Measurements from ENCODE around the gene NFIB. TPM values are rescaled to one million over a fixed set of nuclear protein-coding genes. Genes with fewer than 3 reads are reported as not detected.

NFIB gene
- total and polyA plus RNA-seq, 5 donors = 22.5 to 143 (median 134) TPM

DNA sequence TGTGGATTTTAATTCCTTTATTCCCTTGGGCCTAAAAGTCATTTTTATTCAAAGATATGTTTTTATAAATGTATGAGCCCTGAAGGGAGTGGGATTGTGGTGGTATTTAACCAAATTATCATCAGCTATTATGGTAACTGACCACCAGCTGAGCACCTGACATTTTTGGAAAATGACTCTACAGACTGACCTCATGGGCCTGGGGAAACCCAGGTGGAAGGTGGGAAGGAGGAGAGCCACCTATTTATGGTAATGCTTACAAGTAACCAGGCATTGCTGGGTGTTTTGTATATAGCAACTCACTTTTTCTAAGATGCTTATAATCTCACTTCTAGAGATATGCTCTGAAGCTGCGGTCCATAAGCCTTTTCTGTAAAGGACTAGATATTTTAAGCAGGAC is 22.3 kb upstream of the NFIB start:
- no peak overlapping the region for H3K4me3 ChIP-seq (ENCODE audit: low read length)
- DNase-seq (no peak), ATAC-seq (no peak)
- no peaks in the 10 kb centered on the region for H3K27me3 ChIP-seq (ENCODE audit: control insufficient read depth, insufficient read depth)
- H3K9me3 ChIP-seq (ENCODE audit: control insufficient read depth, low read length) = no peaks in the 10 kb centered on the region
- WGBS = 98% methylated on average over 1 of the region's 1 CpG
- H3K27ac ChIP-seq (ENCODE audit: low read length) = no peak overlapping the region
- intact Hi-C loops (cut with DNase I) = no loop called here
- H3K4me1 ChIP-seq (ENCODE audit: control insufficient read depth, insufficient read depth, low read length) = peaks cover 4% of the 10 kb centered on the region

DNA sequence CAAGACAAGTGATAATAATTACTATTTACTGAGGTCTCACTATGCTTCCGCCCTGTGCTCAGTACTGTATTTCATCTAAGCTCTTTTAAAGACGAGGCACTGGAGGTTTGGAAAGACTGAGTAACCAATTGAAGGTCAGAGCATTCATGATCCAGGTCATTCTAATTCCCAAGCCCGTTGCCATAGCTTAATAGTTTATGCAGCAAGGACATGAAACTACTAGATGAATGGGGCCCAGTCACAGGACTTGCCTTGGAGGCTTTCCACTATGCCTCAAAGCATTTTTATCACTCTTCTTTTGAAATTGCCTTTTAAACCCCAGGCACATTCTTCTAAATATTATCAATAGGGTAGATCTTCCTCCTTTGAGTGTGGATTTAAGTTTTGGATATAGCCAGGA is 17.2 kb upstream of the NFIB start:
- Histone ChIP-seq H3K4me1 (ENCODE audit: control insufficient read depth, insufficient read depth, low read length) (no peaks in the 10 kb centered on the region), H3K27ac (ENCODE audit: low read length) (no peak overlapping the region), H3K9me3 (ENCODE audit: control insufficient read depth, low read length) (no peaks in the 10 kb centered on the region), H3K4me3 (ENCODE audit: low read length) (no peak overlapping the region), H3K27me3 (ENCODE audit: control insufficient read depth, insufficient read depth) (no peaks in the 10 kb centered on the region)
- intact Hi-C loops (cut with DNase I) = no loop called here
- ATAC-seq (no peak), DNase-seq (no peak)
- WGBS = 87% methylated on average over 3 of the region's 3 CpGs

DNA sequence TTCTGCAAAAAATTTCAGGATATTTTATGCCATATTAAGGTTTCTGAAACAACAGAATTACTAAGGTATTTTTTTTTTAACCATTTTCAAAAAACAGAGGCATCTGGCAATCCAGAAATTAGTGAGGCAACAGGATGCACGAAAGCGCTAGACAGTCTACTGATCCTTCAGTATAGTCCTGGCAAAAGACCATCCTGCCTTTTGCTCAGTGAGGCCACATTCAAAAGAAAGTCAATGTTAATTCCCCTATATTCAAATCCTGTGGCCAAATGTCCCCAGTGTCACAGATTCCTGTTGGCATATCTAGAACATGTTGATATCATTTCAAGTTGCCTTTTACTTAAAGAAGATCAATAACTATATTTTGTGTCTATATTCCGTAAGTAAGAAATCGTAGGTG is 13.1 kb upstream of the NFIB start:
- Histone ChIP-seq H3K4me3 (ENCODE audit: low read length) (no peak overlapping the region), H3K9me3 (ENCODE audit: control insufficient read depth, low read length) (no peaks in the 10 kb centered on the region), H3K27me3 (ENCODE audit: control insufficient read depth, insufficient read depth) (no peaks in the 10 kb centered on the region), H3K27ac (ENCODE audit: low read length) (no peak overlapping the region), H3K4me1 (ENCODE audit: control insufficient read depth, insufficient read depth, low read length) (no peaks in the 10 kb centered on the region)
- intact Hi-C loops (cut with DNase I) = no loop called here
- WGBS = 90% methylated on average over 4 of the region's 4 CpGs
- DNase-seq (no peak), ATAC-seq (no peak)

DNA sequence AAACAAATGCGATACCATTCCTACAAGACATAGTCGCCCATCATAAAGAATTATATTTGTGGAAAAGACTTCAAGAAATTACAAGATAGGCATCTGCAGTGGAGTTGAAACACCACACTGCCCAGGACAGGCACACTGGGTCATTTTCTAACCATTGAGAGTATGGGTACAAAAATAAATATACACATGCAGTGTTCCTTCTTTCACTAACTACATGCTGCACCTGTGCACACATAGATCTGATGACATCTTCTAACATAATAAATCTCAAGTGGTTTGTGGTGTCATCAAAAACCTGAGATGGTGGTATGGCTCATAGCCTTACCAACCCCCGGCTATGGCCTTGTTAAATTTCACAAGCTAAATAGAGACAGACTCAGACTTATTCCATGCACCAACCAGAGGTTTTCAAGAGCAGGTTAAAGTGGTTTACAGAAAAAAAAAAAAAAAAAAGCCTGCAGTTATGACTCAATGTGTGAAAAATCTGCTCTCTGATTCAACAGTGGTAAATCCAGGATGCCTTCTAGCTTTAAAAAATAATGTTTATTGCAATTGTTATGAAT is 12.4 kb upstream of the NFIB start:
- no peak for DNase-seq
- 88% methylated on average over 3 of the region's 3 CpGs for WGBS
- no peak overlapping the region for H3K27ac ChIP-seq (ENCODE audit: low read length)
- intact Hi-C loops (cut with DNase I) = no loop called here
- no peaks in the 10 kb centered on the region for H3K27me3 ChIP-seq (ENCODE audit: control insufficient read depth, insufficient read depth)
- ATAC-seq = no peak
- H3K9me3 ChIP-seq (ENCODE audit: control insufficient read depth, low read length) = no peaks in the 10 kb centered on the region
- no peaks in the 10 kb centered on the region for H3K4me1 ChIP-seq (ENCODE audit: control insufficient read depth, insufficient read depth, low read length)
- H3K4me3 ChIP-seq (ENCODE audit: low read length) = no peak overlapping the region

DNA sequence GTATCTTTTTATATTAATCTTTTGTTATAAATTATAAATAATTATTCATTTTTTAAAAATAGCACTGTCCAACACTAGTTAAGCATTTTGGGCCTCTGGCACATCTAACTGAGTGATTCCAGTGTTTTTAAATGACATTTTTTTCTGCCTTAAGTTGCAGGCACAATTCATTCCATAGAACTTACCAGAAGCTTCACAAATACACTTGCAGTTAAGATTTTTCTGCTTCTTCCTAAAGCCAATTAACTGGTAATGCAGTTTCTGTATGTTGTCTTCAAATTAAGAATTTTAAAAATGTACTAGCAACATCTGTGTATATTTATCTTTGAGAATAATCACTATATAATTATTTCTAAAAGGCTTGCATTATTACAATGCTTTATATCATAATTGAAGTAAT is 11.2 kb upstream of the NFIB start:
- ATAC-seq (no peak), DNase-seq (no peak)
- intact Hi-C loops (cut with DNase I) = no loop called here
- Histone ChIP-seq H3K27me3 (ENCODE audit: control insufficient read depth, insufficient read depth) (no peaks in the 10 kb centered on the region), H3K4me1 (ENCODE audit: control insufficient read depth, insufficient read depth, low read length) (no peaks in the 10 kb centered on the region), H3K4me3 (ENCODE audit: low read length) (no peak overlapping the region), H3K27ac (ENCODE audit: low read length) (no peak overlapping the region), H3K9me3 (ENCODE audit: control insufficient read depth, low read length) (no peaks in the 10 kb centered on the region)

DNA sequence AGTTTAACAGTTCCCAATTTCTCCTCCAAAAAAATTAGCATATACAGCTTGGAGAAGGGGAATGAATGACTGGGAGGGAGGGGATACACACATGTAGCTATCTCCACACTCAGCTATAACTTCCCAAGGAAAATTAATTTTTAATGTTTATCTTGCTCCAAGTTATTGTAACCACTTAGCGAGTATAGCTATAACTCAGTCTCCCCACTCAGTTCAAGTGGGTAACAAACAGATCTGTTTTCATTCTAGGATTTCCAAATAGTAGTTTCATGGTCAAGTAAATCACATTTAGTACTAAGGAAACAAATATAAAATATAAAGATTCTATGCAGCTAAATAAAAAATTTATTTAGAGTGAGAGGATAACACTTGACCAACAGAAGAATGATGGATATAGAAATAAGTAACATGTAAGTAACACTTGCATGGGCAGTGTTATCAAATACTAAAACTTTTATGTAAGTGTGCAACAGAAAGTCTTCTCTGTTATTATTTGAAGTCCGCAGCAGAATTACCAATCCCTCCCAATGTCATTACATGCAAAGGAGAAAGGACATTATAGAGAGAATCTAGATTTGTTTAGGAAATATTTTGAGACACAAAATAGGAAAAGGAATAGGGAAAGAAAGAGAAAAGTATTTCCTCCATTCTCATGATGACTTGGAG is 10.2 kb upstream of the NFIB start:
- H3K27ac ChIP-seq (ENCODE audit: low read length) = no peak overlapping the region
- H3K4me3 ChIP-seq (ENCODE audit: low read length) = peak overlapping the region; percentile 82

GRCh38 chr9:14323083-14323971 is 9.4 kb upstream of the NFIB start:
- Histone ChIP-seq H3K4me3 (ENCODE audit: low read length) (peak overlapping the region; percentile 82), H3K4me1 (ENCODE audit: control insufficient read depth, insufficient read depth, low read length) (no peaks in the 10 kb centered on the region), H3K27ac (ENCODE audit: low read length) (peak overlapping the region; percentile 98), H3K27me3 (ENCODE audit: control insufficient read depth, insufficient read depth) (no peaks in the 10 kb centered on the region), H3K9me3 (ENCODE audit: control insufficient read depth, low read length) (no peaks in the 10 kb centered on the region)
- WGBS = 12% methylated on average over 17 of the region's 17 CpGs
- no peak for ATAC-seq
- intact Hi-C loops (cut with DNase I) = loop anchor here in 2 of 4 donors (2.0 kb wide), 2 partner anchors 23 to 27 kb away; no protein-coding TSS in a partner anchor
- DNase-seq = no peak

More for the DNA sequence above, 10.2 kb upstream of the NFIB start:
- intact Hi-C loops (cut with DNase I) = loop anchor here in 2 of 4 donors (2.0 kb wide), 2 partner anchors 23 to 27 kb away; no protein-coding TSS in a partner anchor
- Histone ChIP-seq H3K4me1 (ENCODE audit: control insufficient read depth, insufficient read depth, low read length) (no peaks in the 10 kb centered on the region), H3K27me3 (ENCODE audit: control insufficient read depth, insufficient read depth) (no peaks in the 10 kb centered on the region), H3K9me3 (ENCODE audit: control insufficient read depth, low read length) (no peaks in the 10 kb centered on the region)
- ATAC-seq = no peak
- no peak for DNase-seq
- WGBS = 78% methylated on average over 2 of the region's 2 CpGs

GRCh38 chr9:14322211-14323082 is 8.5 kb upstream of the NFIB start:
- no peaks in the 10 kb centered on the region for H3K4me1 ChIP-seq (ENCODE audit: control insufficient read depth, insufficient read depth, low read length)
- H3K9me3 ChIP-seq (ENCODE audit: control insufficient read depth, low read length) = no peaks in the 10 kb centered on the region
- under 1% methylated on average over 98 of the region's 98 CpGs for WGBS
- DNase-seq = peak; percentile 95 to 98 (median 97)
- no peaks in the 10 kb centered on the region for H3K27me3 ChIP-seq (ENCODE audit: control insufficient read depth, insufficient read depth)
- peak overlapping the region; percentile 82 for H3K4me3 ChIP-seq (ENCODE audit: low read length)
- intact Hi-C loops (cut with DNase I) = loop anchor here in 2 of 4 donors (2.0 kb wide), 2 partner anchors 24 to 28 kb away; no protein-coding TSS in a partner anchor
- peak overlapping the region; percentile 98 for H3K27ac ChIP-seq (ENCODE audit: low read length)
- peak; percentile 97 for ATAC-seq

GRCh38 chr9:14321517-14322130 is 7.7 kb upstream of the NFIB start:
- intact Hi-C loops (cut with DNase I) = loop anchor here in 2 of 4 donors (2.0 kb wide), 2 partner anchors 25 to 29 kb away; no protein-coding TSS in a partner anchor
- Histone ChIP-seq H3K27me3 (ENCODE audit: control insufficient read depth, insufficient read depth) (no peaks in the 10 kb centered on the region), H3K27ac (ENCODE audit: low read length) (peak overlapping the region; percentile 98), H3K4me3 (ENCODE audit: low read length) (peak overlapping the region; percentile 82), H3K4me1 (ENCODE audit: control insufficient read depth, insufficient read depth, low read length) (no peaks in the 10 kb centered on the region), H3K9me3 (ENCODE audit: control insufficient read depth, low read length) (no peaks in the 10 kb centered on the region)
- WGBS = 3% methylated on average over 9 of the region's 9 CpGs
- ATAC-seq = no peak
- peak in 1 of 3 donors; percentile 29 for DNase-seq
